ENCODE measurements around the gene MYOCD.

MYOCD gene

DNA sequence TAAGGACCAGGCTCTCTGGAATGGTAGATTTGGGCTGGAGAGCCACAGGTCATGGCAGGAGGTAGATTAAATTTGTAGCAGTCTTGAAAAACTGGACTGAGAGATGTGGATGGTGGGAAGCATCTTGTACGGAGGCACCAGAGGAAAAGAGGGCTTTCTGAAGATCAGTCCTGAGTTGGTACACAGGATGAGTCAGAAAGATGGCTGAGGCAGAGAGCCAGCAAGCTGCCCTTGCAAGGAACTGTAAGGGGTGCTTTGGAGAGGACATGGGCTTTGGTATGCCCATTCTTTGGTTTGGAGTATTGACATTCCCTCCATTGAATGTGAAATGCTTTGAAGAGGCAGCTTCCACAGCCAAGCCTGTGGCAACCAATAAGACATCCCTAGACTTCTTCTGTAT is 55.9 kb downstream of the MYOCD start:
- DNase-seq = no peak

- DNase-seq = no peak
These were observed 56.6 kb downstream of the MYOCD start for GRCh38 chr17:12722282-12722681.

GRCh38 chr17:12726131-12726530 is 60.4 kb downstream of the MYOCD start:
- DNase-seq = no peak

- DNase-seq = no peak
These were observed 61.5 kb downstream of the MYOCD start for GRCh38 chr17:12727076-12727760.

DNA sequence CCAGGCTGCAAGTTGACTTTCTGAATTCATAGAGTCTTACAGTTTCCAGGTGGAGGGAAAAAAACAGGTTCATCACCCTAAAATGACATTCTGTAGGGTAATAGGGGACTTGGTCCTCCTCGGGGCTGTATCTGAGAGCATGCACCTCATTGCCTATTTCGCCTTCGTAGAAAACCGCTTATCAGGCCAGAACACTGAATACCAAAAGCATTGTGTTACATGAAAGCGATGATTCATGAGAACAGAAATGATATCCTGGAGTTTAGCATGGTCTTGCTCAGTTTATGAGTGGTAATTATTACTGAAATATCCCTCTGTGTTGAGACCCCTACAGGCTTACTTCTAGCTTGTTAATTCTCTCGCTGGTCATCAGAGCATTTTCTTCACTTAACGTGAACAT is 62.2 kb downstream of the MYOCD start:
- no peak for DNase-seq

- DNase-seq = no peak
These were observed 63.4 kb downstream of the MYOCD start for GRCh38 chr17:12729086-12729485.

DNA sequence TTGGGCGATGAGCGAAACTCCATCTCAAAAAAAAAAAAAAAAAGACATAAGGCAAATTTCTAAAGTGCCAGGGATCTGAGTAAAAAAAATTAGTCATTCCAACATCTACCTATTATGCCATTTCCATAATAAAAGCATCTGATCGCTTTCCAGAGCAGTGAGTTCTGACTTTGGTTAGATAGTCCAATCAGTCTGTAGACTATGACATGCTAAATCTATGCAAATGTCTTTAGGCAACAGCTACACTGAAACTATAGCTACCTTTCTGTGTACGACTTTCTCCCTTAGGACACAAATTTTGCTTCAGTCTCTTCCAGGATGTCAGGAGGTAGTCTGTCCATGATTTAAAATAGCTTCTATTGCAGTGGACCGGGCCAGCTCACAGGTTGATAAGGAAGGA is 64.7 kb downstream of the MYOCD start:
- DNase-seq = no peak

- no peak for DNase-seq
These were observed 65.3 kb downstream of the MYOCD start for GRCh38 chr17:12730931-12731521.

- DNase-seq = no peak
These were observed 66.1 kb downstream of the MYOCD start for GRCh38 chr17:12731839-12732238.

DNA sequence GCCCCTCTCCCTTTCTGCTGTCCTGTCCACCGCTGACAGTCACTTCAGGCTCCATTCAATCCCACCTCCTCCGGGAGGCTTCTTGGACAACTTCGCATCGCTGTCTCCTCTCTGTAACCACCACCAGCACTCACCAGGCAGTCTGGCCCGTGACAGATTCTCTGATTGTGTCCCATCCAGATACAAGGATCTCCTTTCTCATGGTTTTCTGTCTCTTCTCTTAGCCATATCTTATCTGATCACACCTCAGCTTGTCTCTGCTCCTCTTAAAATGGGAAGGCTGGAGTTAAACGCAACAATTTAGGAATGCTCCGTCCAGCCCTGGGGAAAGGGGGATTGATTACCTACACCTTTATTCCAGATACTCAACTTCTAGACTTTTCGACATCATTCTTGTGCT is 66.7 kb downstream of the MYOCD start:
- no peak for DNase-seq

DNA sequence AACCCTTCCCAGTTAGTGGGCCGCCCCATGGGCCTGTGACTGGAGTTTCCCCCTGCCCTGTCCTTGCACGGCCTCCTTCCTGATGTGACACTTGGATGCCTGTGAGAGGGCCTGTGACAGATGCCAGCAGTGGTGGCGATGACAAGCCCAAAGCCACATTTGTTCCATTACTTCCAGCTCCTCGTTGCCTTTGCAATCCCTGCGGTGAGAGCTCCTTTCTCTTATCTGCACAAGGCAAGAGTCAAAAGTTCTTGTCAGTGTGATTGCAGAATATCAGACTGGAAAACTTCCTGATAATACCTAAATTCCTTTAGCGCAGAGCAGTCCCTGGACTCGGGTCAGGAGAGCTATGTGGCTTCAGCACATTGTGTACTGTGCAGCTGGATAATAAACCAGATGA is 69.2 kb downstream of the MYOCD start:
- no peak for DNase-seq

DNA sequence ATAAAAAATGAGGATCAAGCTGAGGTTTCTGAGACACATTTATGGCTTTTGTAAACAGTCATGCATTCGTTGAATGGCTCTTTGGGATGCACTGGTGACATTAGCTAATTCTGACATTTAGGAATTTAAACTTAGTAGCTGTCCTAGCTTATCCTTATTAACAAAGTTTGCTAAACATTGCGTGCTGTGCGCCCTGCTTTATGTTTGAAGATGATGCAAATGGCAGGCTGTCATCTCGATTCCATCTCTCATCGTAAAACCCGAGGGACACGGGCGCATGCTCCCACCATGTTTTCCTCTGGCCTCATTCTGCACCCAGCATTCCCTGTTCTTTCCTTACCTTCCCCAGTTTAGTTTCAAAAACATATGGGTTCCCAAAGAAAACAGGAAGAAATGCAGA is 69.8 kb downstream of the MYOCD start:
- DNase-seq = no peak

DNA sequence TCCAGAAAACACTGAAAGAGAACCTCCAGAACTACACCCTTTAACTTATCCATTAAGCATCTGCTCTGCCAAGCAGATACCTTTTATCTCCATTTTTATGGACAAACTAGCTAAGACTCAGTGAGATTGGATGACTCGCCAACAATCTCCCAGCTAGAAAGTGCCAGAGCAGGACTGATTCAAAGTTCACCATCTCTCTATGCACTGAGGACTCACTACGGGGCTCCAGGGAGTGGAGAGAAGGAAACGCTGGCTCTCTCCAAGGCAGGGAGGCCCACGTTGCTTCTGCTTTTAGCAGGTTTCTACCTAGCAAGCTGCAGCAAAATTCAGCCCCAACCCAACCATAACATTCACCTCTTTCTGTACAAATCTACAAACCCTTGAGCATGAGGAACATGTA is 70.8 kb downstream of the MYOCD start:
- no peak for DNase-seq

DNA sequence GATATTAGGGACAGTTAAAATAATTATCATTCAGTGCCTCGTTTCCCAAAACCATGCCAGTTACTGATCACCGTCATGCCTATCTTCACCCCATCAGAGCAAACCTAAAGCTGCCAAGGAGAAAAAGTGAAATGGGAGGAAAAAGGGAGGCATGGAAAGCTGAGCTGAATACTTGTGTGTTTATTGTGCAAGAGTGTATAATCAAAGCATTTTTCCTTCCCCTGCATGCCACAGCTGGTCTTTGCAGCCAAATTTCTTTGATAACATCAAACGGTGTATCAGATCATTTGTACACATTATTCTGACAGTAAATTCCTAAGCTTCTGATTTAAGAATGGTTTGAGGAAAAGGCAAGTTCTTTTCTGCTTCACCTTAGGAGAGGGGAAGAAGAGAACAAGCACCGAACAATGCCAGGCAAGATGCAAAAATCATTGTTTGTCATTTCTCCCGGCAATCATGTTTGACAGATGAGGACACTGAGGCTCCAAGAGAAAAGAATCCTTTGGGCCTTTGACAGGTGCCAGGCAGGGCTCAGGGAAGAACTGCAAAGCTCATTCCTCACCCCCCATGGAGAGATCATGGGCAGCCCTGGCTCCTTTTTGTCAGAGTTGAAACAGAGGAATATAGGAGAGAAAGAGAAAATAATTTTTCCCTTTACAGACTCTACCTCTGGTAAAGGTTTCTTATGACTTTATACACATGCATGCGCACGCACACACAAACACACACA is 72.2 kb downstream of the MYOCD start:
- DNase-seq = no peak

- DNase-seq = no peak
These were observed 72.9 kb downstream of the MYOCD start for GRCh38 chr17:12738624-12739023.

GRCh38 chr17:12739500-12739899 is 73.8 kb downstream of the MYOCD start:
- no peak for DNase-seq

DNA sequence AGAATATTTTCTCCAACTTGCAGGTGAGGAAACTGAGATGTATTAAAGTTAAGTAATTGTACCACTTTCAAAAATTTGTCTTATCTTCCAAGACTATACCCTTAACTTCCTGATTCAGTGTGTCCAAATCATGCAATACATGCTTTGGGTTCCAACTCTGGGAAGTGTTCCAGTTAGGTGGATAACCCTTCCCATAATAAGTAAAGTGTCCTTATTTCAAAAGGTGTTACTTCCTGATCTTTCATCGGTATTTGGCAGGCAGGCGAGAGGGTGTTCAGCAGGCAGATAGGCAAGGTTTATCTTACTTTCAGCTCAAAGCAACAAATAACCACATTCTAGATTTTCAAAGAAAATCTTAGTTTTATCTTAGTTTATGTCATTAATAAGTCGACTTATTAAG is 77.4 kb downstream of the MYOCD start:
- DNase-seq = no peak

DNA sequence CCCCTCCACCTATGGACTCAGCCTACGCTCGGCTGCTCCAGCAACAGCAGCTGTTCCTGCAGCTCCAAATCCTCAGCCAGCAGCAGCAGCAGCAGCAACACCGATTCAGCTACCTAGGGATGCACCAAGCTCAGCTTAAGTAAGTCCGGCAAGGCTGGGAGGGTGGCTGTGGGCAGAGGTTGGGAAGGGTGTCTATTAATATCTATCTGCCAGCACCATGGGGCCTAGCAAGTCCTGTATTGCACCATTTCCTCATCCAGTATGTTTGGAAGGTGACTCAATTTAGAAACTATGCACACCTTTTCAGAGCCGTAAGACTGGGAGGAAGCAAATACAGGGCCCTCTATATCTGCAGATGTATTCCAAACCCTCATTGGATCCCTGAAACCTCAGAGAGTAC is 78.6 kb downstream of the MYOCD start:
- no peak for DNase-seq

- DNase-seq = no peak
These were observed 79.1 kb downstream of the MYOCD start for GRCh38 chr17:12744786-12745185.

GRCh38 chr17:12745486-12745885 is 79.8 kb downstream of the MYOCD start:
- DNase-seq = no peak

DNA sequence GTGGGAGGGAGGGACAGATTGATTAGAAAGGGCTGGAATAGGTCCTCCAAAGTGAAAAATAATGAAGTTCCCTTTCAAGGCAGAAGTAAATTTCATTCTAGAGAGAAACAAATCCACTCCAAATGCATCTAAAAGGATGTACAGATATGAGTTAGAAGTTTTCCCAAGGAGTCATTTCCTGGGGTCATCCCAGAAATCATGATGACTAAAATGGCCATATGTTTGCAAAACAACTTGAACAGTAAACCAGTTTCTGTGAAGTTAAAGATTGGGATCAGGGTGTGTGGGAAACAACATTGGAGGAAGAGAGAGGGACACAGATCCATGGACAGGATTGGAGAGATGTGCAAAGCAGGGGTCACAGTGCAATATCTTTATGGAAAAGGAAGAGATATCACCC is 91.1 kb downstream of the MYOCD start:
- no peak for DNase-seq

DNA sequence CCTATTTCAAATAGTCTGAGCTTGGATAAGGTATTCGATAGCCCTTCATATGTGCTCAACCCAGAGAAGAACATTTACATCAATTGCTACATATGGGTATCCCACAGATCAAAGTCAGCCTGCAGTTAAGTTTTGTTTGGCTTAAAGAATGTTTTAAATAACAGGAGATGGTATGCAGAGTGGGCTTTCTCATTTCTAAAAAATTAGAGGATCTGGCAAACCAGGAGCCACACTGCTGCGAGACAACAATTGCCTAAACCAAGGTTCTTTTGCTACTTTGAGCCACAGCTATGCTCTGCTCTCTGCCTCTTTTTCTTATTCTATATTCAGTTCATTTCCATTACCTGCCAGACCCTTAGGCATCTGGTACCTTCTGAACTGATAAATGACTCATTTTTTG is 93.4 kb downstream of the MYOCD start:
- DNase-seq = no peak

- DNase-seq = no peak
These were observed 99.9 kb downstream of the MYOCD start for GRCh38 chr17:12765548-12765947.

- DNase-seq = no peak
These were observed 102.6 kb downstream of the MYOCD start for GRCh38 chr17:12768255-12768654.

- DNase-seq = no peak
These were observed 104.3 kb downstream of the MYOCD start for GRCh38 chr17:12769981-12770380.
